GM18499 (cell line): Measurements from ENCODE around the gene CHP2.
"Not testable (repeated sequence)": the region's sequence is repeated elsewhere in the genome, so short reads cannot be mapped to it uniquely, and the experiment has no call there.

ENCODE experiments used
- ATAC-seq: cut with Tn5 transposase; IDR thresholded peaks from one replicate; pipeline ENCODE4 v1.9.1; 2021; ENCODE audit warnings: moderate number of reproducible peaks; ENCODE audit not compliant: insufficient read depth, unreplicated experiment

CHP2 gene

DNA sequence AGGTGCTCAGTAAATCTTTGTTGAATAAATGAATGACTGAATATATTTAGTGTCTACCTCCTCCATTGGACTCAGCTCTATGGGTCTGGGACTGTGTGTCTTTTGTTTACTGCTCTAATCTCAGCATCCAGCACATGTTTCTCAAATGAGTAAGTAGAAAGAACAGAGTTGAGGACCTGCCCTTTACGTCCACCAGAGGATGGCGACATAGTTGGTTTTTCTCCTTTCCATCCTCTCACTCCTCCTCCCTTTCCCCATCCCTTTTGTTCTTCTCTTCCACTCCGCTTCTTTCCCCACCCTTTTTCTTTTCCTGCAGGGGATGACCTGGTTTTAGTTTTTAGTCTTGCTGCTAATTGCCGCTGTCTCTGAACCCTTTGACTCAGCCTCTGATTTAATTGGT, 12.1 kb upstream of the CHP2 start:
- ATAC-seq, result no peak

DNA sequence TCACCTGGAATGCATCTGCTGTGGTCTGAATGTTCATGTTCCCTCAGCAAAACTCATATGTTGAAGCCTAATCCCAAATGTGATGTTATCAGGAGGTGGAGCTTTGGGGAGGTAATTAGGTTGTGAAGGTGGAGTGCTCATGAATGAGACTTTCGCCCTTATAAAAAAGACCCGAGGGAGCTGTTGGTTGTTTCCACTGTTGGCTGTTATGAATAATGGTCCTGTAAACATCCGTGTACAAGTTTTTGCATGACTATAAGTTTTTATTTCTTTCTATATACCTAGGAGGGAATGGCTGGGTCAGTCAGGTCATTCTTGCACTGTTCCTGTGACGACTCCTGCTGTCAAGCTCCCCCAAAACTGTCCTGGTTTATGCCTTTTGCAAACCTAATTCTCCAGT, 9.6 kb upstream of the CHP2 start:
- no peak for ATAC-seq

DNA sequence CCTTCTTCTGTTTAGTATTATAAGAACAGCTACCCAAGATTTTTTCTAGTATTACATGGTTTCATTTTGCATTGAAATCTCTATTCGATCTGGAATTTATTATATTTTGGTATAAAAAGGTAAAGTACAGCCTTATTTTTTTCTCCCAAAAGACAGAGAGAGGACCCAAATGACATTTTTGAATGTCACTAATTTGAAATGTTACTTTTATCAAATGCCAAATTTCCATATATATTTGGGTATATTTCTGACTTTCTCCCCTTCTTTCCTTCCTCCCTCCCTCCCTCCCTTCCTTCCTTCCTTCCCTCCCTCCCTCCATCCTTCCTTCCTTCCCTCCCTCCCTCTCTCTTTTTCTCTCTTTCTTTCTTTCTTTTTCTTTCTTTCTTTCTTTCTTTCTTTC, 6.2 kb upstream of the CHP2 start:
- no peak for ATAC-seq

DNA sequence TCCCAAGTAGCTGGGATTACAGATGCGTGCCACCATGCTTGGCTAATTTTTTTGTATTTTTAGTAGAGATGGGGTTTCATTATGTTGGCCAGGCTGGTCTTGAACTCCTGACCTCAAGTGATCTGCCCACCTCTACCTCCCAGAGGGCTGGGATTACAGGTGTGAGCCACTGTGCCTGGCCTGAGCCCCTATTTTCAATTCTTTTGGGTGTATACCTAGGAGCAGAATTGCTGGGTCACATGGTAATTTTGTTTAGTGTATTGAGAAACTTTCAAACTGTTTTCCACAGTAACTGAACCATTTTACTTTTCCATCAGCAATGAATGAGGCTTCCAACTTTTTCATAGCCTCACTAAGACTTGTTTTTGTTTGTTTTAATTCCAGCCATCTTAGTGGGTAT, 3.8 kb upstream of the CHP2 start:
- ATAC-seq, result not testable (repeated sequence)

DNA sequence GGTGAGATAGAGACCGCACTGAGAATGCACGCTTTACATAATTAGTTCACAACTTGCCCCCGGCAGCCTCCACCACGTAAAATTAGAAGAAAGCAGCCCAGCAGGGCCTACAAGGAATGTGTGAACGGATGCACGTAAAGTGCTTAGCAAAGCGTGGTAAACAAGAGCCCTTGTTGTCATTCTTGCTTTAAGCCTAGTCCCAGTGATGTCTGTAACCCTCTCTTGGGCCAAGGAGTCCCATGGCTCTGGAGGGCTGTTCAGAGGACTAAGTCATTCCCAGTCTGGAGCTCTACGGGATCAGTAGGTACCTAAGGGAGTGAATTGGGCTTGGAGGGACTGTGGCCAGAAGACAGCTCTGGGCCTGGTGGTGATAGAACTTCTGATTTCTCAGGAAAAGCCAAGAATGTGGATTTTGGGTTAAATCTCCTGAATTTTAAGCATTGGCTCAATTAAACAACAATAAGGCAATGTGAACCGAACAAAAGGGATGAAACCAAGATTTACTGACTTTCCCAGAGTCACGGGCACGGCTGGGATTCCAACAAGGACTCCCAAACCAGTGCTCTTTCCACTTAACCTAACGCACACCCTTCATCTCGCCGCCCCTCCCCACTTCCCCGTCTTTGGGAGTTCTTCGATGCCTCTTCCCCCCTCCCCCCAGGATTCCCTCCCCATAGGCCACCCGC, 775 bp upstream of the CHP2 start:
- no peak for ATAC-seq

DNA sequence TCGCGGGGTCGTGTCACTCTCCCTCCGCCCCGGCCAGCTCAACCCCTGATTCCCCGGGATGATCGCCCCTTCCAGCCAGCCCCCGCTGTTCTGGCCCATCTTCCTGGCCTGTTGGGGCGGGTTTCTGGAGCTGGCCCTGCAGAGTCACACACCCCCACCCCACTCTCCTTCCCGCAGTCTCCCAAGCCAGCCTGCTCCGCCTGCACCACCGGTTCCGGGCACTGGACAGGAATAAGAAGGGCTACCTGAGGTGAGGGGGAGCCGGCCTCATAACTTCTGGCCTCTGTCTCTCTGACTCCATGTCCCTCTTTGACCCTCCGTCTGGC, 621 bp downstream of the CHP2 start:
- no peak for ATAC-seq

DNA sequence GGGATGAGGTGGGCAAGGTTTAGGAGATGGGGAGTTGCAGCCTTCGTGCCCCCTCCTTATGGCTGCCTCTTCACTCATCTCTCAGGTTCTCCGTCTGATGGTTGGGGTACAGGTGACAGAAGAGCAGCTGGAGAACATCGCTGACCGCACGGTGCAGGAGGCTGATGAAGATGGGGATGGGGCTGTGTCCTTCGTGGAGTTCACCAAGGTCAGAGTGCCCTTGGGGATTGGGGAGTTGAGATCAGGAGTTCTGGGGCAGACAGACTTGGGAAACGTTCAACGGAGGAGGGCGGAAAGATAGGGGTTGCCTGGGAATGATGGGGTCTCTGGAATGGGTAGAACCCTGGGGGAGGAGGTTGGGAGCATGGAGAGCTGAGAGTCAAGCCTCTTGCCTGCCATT, 2.3 kb downstream of the CHP2 start:
- ATAC-seq, result no peak

DNA sequence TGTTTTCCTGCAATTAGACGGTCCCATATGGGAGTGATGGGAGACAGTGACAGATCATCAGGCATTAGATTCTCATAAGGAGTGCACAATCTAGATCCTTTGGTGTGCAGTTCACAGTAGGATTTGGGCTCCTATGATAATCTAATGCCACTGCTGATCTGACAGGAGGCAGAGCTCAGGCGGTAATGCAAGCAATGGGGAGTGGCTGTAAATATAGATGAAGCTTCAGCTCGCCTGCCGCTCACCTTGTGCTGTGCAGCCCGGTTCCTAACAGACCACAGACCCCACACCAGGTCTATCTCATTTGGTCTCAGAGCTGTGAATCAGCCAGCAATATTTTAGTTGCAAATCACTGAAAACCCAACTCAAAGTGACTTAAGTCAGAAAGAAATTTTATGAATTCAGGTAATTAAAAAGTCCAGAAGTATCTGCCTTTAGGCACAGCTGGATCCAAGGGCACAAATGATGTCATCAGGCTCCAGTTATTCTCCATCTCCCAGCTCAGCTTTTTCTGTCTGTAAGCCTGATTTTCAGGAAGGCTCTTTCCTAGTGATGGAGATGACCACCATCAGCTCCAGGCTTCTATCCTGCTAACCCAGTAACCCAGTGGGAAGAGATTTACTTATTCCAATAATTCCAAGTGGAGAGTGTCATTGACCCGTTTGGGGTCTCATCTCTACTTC, 3.3 kb downstream of the CHP2 start:
- no peak for ATAC-seq

DNA sequence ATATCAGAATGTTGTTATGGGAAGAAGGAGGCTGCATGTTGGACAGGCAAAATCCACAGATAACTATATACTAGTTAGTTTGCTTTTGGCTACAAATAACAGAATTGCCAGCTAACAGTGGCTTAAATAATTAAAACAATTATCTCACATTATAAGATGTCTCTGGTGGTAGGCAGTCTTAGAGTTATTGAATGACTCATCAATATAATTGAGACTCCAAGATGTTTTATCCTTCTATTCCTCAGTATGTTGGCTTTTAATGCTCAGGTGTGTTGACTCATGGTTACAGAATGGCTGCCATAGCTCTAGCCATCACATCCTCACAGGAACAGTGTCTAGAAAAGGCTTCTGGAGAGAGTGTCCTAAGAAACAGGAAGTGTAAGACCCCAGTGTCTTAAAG, 11.1 kb downstream of the CHP2 start:
- no peak for ATAC-seq

DNA sequence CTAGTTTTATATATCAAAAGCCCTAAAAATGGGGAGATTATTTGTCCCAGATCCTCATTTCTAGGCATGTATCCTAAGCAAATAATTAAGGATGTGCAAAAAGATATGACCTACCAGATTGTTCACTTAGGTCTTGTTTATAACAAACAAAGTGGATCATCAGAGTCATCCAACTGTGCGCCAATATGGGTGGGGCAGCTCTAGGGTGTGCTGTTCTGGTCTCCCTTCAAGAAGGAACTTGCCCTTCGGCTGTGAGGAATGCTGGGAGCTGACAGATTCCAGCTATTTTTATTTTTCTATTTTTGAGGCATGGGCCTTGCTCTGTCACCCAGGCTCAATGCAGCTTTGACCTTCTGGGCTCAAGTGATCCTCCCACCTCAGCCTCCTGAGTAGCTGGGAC, 13.8 kb downstream of the CHP2 start:
- ATAC-seq, result no peak

DNA sequence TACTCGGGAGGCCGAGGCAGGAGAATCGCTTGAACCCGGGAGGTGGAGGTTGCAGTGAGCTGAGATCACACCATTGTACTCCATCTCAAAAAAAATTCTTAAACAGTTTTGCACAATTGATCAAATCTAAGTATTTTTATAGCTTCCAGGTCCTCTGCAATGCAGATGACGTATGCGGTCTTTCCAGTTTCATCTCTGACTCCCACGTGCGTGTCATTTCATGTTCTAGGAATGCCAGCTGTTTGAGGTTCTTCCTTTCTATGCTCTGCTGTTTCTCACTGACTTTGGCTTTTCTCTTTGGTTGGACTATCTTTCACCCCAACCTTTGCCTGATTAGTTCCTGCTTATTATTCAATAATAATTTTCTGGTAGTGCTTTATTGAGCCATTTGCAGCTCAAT, 16.2 kb downstream of the CHP2 start:
- ATAC-seq, result no peak

DNA sequence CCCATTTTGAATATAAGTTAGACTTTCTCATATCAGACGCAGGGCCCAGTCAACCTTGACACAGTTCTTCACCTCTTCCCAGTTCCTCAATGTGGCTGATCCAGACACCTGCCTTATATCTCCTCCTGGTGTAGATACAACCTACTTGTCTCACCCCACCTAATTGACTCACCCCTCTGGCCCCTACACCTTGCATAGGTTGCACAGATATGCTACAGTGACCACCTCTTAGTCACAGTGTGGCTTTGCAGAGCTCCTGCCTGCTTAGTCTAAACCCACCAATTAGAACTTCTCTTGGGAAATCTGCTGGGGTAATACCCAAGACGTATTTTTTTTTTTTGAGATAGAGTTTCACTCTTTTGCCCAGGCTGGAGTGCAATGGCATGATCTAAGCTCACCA, 16.8 kb downstream of the CHP2 start:
- ATAC-seq, result no peak

DNA sequence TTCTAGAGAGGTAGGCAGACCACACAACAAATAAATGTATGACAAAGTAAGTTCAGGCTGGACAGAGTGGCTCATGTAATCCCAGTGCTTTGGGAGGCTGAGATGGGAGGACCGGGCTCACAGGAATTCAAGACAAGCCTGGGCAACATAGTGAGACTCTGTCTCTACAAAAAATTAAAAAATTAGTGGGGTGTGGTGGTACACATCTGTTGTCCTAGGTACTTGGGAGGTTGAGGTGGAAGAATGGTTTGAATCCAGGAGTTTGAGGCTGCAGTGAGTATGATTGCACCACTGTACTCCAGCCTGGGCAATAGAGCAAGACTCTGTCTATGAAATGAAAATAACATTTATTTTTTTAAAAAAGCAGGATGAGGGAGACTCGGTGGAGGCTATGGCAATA, 18.5 kb downstream of the CHP2 start:
- ATAC-seq, result no peak

DNA sequence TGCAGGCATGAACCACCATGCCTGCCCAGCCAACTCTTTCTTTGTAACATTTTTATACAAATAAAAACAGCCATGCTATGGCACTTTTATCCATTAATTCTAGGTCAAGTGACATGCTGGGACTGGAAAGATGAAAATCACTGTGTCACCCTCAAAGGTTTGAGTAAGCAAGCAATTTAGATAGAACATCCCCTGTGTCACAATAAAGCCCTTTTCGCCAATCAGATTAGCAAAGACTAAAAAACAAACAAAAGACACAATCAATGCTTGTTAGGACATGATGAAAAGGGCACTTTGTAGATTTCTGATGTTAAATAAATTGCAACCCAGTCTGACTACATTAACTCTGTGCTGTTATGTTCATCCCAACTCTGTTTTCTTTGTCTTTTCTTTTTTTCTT, 26.4 kb downstream of the CHP2 start:
- no peak for ATAC-seq

DNA sequence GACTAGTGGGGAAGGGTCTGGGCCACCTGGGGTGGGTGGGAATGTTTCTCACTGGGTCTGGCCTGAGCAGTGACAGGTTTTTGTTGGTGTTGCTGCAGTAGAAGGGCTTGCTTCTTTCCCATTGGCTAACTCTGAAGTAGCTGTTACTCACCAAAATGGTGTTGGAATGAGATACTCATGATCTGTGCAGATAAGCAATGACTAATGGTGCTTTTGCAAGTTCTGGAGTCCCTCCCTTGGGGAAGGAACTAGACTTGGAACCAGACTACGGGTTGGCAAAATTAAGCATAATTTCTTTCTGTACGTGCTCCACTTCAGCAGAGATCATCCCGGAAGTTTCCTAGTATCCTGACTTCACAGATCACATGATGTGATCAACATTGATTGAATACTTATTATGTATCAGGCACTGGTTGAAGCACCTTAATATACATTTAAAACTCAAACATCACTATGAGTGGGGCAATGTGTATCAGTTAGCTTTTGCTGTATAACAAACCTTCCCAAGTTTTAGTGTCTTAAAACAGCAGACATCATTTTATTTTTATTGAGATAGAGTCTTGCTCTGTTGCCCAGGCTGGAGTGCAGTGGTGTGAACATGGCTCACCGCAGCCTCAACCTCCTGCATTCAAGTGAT, 30.1 kb downstream of the CHP2 start:
- ATAC-seq, result no peak

DNA sequence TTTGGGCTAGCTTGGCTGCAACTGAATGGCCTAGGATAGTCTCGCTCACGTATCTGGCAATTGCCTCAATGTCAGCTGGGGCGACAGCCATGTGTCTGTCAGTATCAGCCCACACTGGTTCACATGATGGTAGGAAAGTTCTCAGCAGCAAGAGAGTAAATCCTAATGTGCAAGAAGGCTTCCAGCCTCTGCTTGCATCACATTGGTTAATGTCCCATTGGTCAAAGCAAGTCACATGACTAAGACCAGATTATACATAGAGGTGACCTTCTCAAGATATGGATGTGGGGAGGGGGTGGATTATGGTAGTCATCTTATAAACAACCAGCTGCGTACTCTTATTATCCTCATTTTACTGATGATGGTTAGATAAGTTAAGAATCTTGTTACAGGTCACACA, 31.0 kb downstream of the CHP2 start:
- ATAC-seq, result no peak

DNA sequence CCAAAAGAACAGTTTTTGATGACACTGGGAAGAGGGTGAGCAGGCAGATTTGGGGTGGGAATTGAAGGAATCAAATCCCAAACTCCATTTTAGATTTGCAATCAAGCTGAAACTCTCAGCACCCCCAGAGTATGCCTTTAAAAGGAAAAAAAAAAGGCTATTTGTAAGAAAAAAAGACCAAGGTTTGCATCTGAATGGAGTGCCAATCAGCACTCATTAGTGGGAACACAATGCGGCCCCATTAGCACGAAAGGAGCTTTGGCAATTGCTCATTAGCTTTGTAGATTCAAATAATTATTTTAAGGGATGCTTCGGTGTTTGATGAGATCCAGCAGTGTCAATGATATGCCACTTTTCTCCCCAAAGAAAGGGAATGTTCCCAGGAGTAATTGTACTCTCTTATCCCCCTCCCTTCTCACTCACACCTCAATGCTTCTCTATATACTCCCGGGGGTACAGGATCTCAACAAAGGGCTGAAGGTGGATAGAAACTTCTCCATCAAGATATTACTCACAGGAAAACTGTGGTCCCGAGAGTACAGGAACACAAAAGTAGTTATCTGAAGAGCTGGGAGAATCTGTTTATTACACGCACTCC, 32.2 kb downstream of the CHP2 start:
- ATAC-seq, result no peak

DNA sequence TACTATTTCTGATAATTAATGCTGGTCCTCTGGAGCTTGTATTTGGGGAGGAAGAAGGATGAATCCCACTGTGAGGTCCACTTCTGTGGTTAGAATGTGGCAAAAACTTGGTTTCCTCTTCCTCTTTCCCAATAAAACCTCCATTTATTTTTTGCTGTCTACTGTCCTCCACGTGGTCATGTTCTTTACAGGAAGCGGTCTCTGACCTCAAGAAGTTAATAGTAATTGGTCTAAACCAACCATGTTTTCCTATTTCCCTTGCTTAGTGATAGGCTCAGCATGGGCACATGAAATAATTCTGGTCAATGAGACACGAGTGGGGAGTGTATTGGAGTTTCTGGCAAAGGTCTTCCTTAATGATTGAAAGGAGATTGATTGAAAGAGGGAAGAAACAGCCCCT, 33.9 kb downstream of the CHP2 start:
- ATAC-seq, result no peak

DNA sequence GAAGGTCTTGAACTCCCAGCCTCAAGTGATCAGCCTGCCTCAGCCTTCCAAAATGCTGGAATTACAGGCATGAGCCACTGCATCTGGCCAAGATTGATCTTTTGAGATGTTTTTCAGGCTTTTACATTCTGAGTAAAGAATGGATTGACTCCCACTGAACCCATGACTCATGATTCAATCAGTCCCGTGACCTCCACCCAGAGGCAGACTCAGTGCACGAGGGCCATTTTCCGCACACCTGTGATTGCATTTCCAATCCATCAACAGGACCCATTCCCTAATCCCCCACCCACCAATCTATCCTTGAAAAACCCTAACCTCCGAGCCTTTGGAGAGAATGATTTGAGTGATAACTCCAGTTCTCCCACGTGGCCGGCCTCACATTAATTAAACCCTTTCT, 40.6 kb downstream of the CHP2 start:
- ATAC-seq, result no peak

DNA sequence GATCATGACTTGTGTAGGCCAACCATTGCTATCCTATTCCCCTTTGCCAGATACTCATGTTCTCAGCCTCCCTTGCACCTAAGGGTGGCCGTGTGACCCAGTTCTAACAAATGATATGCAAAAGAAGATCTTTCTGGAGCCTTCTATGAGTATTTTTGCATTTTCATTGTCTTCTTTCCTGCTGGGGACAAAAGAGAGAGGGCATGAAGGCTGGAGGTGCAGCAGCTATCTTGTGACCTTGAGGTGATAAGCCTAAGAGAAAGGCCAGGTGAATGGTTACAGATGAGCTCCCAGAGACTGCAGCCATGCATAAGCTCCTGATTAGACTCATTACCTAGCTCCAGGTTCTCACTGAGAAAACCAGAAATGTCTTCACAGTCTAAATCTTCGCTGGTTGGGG, 42.1 kb downstream of the CHP2 start:
- ATAC-seq, result no peak

DNA sequence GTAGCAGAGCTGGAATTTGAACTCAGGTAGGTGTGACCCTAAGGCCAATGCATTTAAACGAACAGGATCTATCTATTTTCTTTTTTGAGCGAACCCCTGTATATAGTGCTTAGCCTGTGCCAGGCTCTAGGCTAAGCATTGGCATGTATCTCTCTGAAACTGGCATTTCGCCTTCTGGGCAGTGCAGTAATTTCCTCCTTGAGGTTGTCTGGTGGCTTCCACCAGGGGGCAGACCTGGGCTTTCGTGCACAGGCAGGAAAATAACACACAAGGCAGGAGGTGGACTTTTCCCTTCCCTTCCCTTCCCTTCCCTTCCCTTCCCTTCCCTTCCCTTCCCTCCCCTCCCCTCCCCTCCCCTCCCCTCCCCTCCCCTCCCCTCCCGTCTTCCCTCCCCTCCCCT, 46.6 kb downstream of the CHP2 start:
- ATAC-seq, result no peak

DNA sequence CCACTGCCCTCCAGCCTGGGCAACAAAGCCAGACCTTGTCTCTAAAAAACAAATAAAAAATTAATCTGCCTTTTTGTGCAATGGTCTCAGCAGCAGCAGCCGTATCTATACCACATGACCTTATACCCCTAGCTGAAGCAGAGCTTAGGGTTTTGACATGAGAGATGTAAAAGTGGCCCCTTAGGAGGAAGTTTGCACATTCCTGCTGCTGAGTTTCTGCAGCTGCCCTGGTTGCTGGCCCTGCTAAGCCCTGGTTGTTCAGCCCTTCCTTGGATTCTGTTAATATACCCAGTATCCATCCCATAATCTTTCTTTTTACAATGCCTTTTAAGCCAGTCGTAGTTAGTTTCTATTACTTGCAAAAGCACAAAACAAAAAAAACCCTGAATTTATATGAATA, 48.0 kb downstream of the CHP2 start:
- ATAC-seq, result no peak
